ENCODE measurements around the gene ITGB7.
"Not testable (repeated sequence)": the region's sequence is repeated elsewhere in the genome, so short reads cannot be mapped to it uniquely, and the experiment has no call there.

Gene ITGB7

GRCh38 chr12:53217051-53217930, 10.2 kb upstream of the ITGB7 start:
- no peak for DNase-seq

GRCh38 chr12:53215497-53215896, 8.4 kb upstream of the ITGB7 start:
- no peak for DNase-seq

- DNase-seq: no peak
Observed at GRCh38 chr12:53214687-53215455, 7.8 kb upstream of the ITGB7 start.

GRCh38 chr12:53214221-53214620, 7.2 kb upstream of the ITGB7 start:
- no peak for DNase-seq

- DNase-seq: peak; percentile 70
Observed at GRCh38 chr12:53213348-53213747, 6.3 kb upstream of the ITGB7 start.

GRCh38 chr12:53212931-53213330, 5.9 kb upstream of the ITGB7 start:
- DNase-seq: no peak

- no peak for DNase-seq
Observed at GRCh38 chr12:53211476-53212381, 4.7 kb upstream of the ITGB7 start.

GRCh38 chr12:53210843-53211242, 3.8 kb upstream of the ITGB7 start:
- no peak for DNase-seq

GRCh38 chr12:53208877-53209463, 1.9 kb upstream of the ITGB7 start:
- DNase-seq: no peak

GRCh38 chr12:53208435-53208834, 1.4 kb upstream of the ITGB7 start:
- DNase-seq: no peak

- peak; percentile 57 for DNase-seq
Observed at GRCh38 chr12:53205747-53206419, 1.2 kb downstream of the ITGB7 start.

GRCh38 chr12:53204351-53204750, 2.7 kb downstream of the ITGB7 start:
- DNase-seq: no peak

GRCh38 chr12:53202316-53202715, 4.7 kb downstream of the ITGB7 start:
- not testable (repeated sequence) for DNase-seq

GRCh38 chr12:53201639-53202038, 5.4 kb downstream of the ITGB7 start:
- DNase-seq: no peak

GRCh38 chr12:53201177-53201541, 5.9 kb downstream of the ITGB7 start:
- no peak for DNase-seq

GRCh38 chr12:53200458-53201176, 6.4 kb downstream of the ITGB7 start:
- no peak for DNase-seq

- DNase-seq: no peak
Observed at GRCh38 chr12:53200107-53200457, 7.0 kb downstream of the ITGB7 start.

- DNase-seq: no peak
Observed at GRCh38 chr12:53199700-53200099, 7.4 kb downstream of the ITGB7 start.

- no peak for DNase-seq
Observed at GRCh38 chr12:53198486-53199110, 8.5 kb downstream of the ITGB7 start.

- no peak for DNase-seq
Observed at GRCh38 chr12:53197011-53197640, 9.9 kb downstream of the ITGB7 start.

- no peak for DNase-seq
Observed at GRCh38 chr12:53196486-53196885, 10.6 kb downstream of the ITGB7 start.
